Measurements from ENCODE around the gene KRTCAP3. TPM values are rescaled to one million over a fixed set of nuclear protein-coding genes. Genes with fewer than 3 reads are reported as not detected.

Gene KRTCAP3
- total and polyA plus RNA-seq, 2 donors (not counting 3 experiments of a cell fraction or from before 2014, with no cell fraction given) = 2.1 to 4.0 TPM

- dilution Hi-C loops (cut with MboI; ENCODE audit: extremely low pct_ligation_motif_present, low sequenced_read_pairs) (loop anchor here (25.0 kb wide), 1 partner anchor 115 kb away; the partner anchor contains the start of gene ZNF512), intact Hi-C loops (cut with micrococcal nuclease) (no loop called here)
- TF ChIP-seq JUN (IDR thresholded peaks at IDR 0.05; ENCODE audit: borderline replicate concordance, insufficient read depth, insufficient read length, low read depth) = no peak
- TF ChIP-seq EZH2 (IDR thresholded peaks at IDR 0.05; ENCODE audit: borderline replicate concordance, low read depth, low read length, severe bottlenecking) = no peak
- Histone ChIP-seq H4K20me1 (replicated peaks; ENCODE audit: control insufficient read depth, extremely low read depth, insufficient read depth, low read length) (no peaks in the 10 kb centered on the region), H3K4me3 (replicated peaks in 1 of 3; ENCODE audit: insufficient read depth in 1 of 3, low read depth in 1 of 3, low read length in 3 of 3) (no peak overlapping the region), H3K4me2 (ENCODE audit: insufficient read depth, low read length) (no peak overlapping the region), H2AFZ (ENCODE audit: low read depth, low read length) (no peak overlapping the region), H3K9me1 (replicated peaks; ENCODE audit: control insufficient read depth, extremely low read depth, insufficient read depth, low read length) (no peaks in the 10 kb centered on the region), H3K27ac (ENCODE audit: insufficient read depth, low read depth, low read length) (no peak overlapping the region), H3K9ac (replicated peaks; ENCODE audit: extremely low read depth, insufficient read depth, low read length) (no peak overlapping the region), H3K9me3 (replicated peaks; ENCODE audit: control insufficient read depth, insufficient read depth, low read length) (no peaks in the 10 kb centered on the region), H3K27me3 (ENCODE audit: control insufficient read depth in 2 of 2, insufficient read depth in 2 of 2, low read length in 2 of 2) (no peaks in the 10 kb centered on the region), H3K4me1 (ENCODE audit: control insufficient read depth, extremely low read depth, insufficient read depth, low read length) (no peaks in the 10 kb centered on the region), H3K36me3 (ENCODE audit: control insufficient read depth in 2 of 2, extremely low read depth in 1 of 2, insufficient read depth in 2 of 2, low read length in 2 of 2) (peaks cover 1 to 3% of the 10 kb centered on the region in 2 experiments), H3K79me2 (ENCODE audit: control insufficient read depth, insufficient read depth, low read length) (no peaks in the 10 kb centered on the region)
- POLR2A ChIA-PET = no interaction called here
- BruUV-seq (replicated peaks) = no TSS peak
- FAIRE-seq (no peak), DNase-seq (ENCODE audit: low read depth, low spot score) (no peak)
- CTCF ChIA-PET = interaction anchor here (0.8 to 1.9 kb wide), 2 partner anchors 9 to 150 kb away, joined by 3 to 5 read pairs; no protein-coding TSS in a partner anchor
These were observed 29.8 kb downstream of the KRTCAP3 start for GRCh38 chr2:27471961-27472360.

GRCh38 chr2:27485496-27485895, 43.3 kb downstream of the KRTCAP3 start:
- FAIRE-seq (no peak), DNase-seq (ENCODE audit: low read depth, low spot score) (no peak)
- Histone ChIP-seq H3K79me2 (ENCODE audit: control insufficient read depth, insufficient read depth, low read length) (no peaks in the 10 kb centered on the region), H3K4me3 (replicated peaks in 1 of 3; ENCODE audit: insufficient read depth in 1 of 3, low read depth in 1 of 3, low read length in 3 of 3) (no peak overlapping the region), H3K9me3 (replicated peaks; ENCODE audit: control insufficient read depth, insufficient read depth, low read length) (no peaks in the 10 kb centered on the region), H4K20me1 (replicated peaks; ENCODE audit: control insufficient read depth, extremely low read depth, insufficient read depth, low read length) (no peaks in the 10 kb centered on the region), H2AFZ (ENCODE audit: low read depth, low read length) (no peak overlapping the region), H3K27me3 (ENCODE audit: control insufficient read depth in 2 of 2, insufficient read depth in 2 of 2, low read length in 2 of 2) (no peaks in the 10 kb centered on the region), H3K9me1 (replicated peaks; ENCODE audit: control insufficient read depth, extremely low read depth, insufficient read depth, low read length) (no peaks in the 10 kb centered on the region), H3K9ac (replicated peaks; ENCODE audit: extremely low read depth, insufficient read depth, low read length) (no peak overlapping the region), H3K4me1 (ENCODE audit: control insufficient read depth, extremely low read depth, insufficient read depth, low read length) (peaks cover 13% of the 10 kb centered on the region), H3K27ac (ENCODE audit: insufficient read depth, low read depth, low read length) (no peak overlapping the region), H3K36me3 (ENCODE audit: control insufficient read depth in 2 of 2, extremely low read depth in 1 of 2, insufficient read depth in 2 of 2, low read length in 2 of 2) (peaks cover 0 to 15% of the 10 kb centered on the region in 2 experiments), H3K4me2 (ENCODE audit: insufficient read depth, low read length) (no peak overlapping the region)
- TF ChIP-seq JUN (IDR thresholded peaks at IDR 0.05; ENCODE audit: borderline replicate concordance, insufficient read depth, insufficient read length, low read depth) (no peak), POLR2AphosphoS5 (IDR thresholded peaks at IDR 0.05; ENCODE audit: insufficient read depth, low read depth, low read length) (no peak), POLR2A (IDR thresholded peaks at IDR 0.05; ENCODE audit: low read depth, low read length) (no peak), GATA2 (IDR thresholded peaks at IDR 0.05; ENCODE audit: insufficient read depth, insufficient read length, low read depth, low read length) (no peak), MAX (IDR thresholded peaks at IDR 0.05; ENCODE audit: insufficient read depth, insufficient read length) (no peak), EZH2 (IDR thresholded peaks at IDR 0.05; ENCODE audit: borderline replicate concordance, low read depth, low read length, severe bottlenecking) (no peak), FOS (IDR thresholded peaks at IDR 0.05; ENCODE audit: borderline replicate concordance, insufficient read depth, low read length) (no peak), CTCF (IDR thresholded peaks at IDR 0.05; ENCODE audit: extremely low read depth in 1 of 2, insufficient read depth in 1 of 2, low read depth in 1 of 2, low read length in 2 of 2) (no peak), MYC (IDR thresholded peaks at IDR 0.05; ENCODE audit: low read depth, low read length) (no peak)
- intact Hi-C loops (cut with micrococcal nuclease) = no loop called here
- BruUV-seq (replicated peaks) = no TSS peak
- CTCF ChIA-PET = no interaction called here
- dilution Hi-C loops (cut with MboI; ENCODE audit: extremely low pct_ligation_motif_present, low sequenced_read_pairs) = no loop called here
- POLR2A ChIA-PET = no interaction called here
